Transverse colon (tissue), 4 donors: ENCODE measurements around the gene ALKBH4. TPM values are rescaled to one million over a fixed set of nuclear protein-coding genes. Genes with fewer than 3 reads are reported as not detected.

Experiments used
- DNase-seq: peaks from one replicate; pipeline ENCODE4 v3.0.0-alpha.2; 2019
- H3K27ac ChIP-seq, 4 donors: fragments of 200-600 bp; sonication (generic); 2 replicates each; pipeline ENCODE4 v1.5.1; 2016 to 2018; ENCODE audit warnings: inconsistent platforms in 4 of 4
- H3K27me3 ChIP-seq: fragments of 200-600 bp; sonication (generic); 2 replicates; pipeline ENCODE4 v1.5.1; 2017; ENCODE audit warnings: inconsistent platforms
- H3K36me3 ChIP-seq, 4 donors: fragments of 200-600 bp; sonication (generic); 2 replicates each; pipeline ENCODE4 v1.5.1; 2017 to 2019; ENCODE audit warnings: inconsistent platforms in 4 of 4
- H3K4me1 ChIP-seq, 4 donors: fragments of 200-600 bp; sonication (generic); 2 replicates each; pipeline ENCODE4 v1.5.1; 2017 to 2020; ENCODE audit warnings: inconsistent platforms in 4 of 4
- H3K4me3 ChIP-seq, 4 donors: fragments of 200-600 bp; sonication (generic); 1 replicate in 1 of 4; 2 replicates in 3 of 4; pipeline versions ENCODE4 v1.5.1 to v1.6.1; 2017 to 2019; ENCODE audit warnings: inconsistent platforms in 4 of 4
- H3K9me3 ChIP-seq, 2 donors: fragments of 200-600 bp; sonication (generic); 2 replicates each; pipeline ENCODE4 v1.5.1; 2017 to 2019; ENCODE audit warnings: inconsistent platforms in 2 of 2
- EP300 ChIP-seq: sonication (generic); formaldehyde crosslinking; IDR thresholded peaks from one replicate; pipeline ENCODE4 v1.6.1; 2017; ENCODE audit warnings: antibody characterized with exemption, low read depth
- POLR2A ChIP-seq: fragments of 450-650 bp; IDR thresholded peaks from one replicate; pipeline ENCODE4 v1.6.1; 2016; ENCODE audit warnings: antibody characterized with exemption, mild to moderate bottlenecking, moderate library complexity
- POLR2AphosphoS5 ChIP-seq, 3 donors: sonication (generic); formaldehyde crosslinking; IDR thresholded peaks; one replicate each; pipeline ENCODE4 v1.6.1; 2016; ENCODE audit warnings: antibody characterized with exemption in 3 of 3
- WGBS, 2 donors: methylation state at CpG; one replicate each; pipeline ENCODE4 v1.1.5; 2018; ENCODE audit warnings: low coverage in 1 of 2; 5-methylcytosine and 5-hydroxymethylcytosine counted together
- in situ Hi-C, 4 donors: fragments of 200-750 bp; cut with MboI; loops; one replicate each; pipeline versions ENCODE4 v1.15.0 to v1.15.1; 2017; ENCODE audit warnings: low sequenced_read_pairs in 3 of 4, low pct_ligation_motif_present in 1 of 4, low pct_unique_long_range_greater_than_20kb in 1 of 4
- intact Hi-C: fragments of 100-400 bp; cut with DNase I; formaldehyde crosslinking; loops from one replicate; pipeline ENCODE4 v1.15.1; 2023; ENCODE audit warnings: low total_unique reads
- total RNA-seq, 4 donors: library from RNA; depleted of rRNA; stranded (reverse); fragments of >200 nt; gene quantifications; one replicate each; pipeline ENCODE4 v1.1.0, GENCODE V29; 2016
- TF ChIP-seq, protein P1 (sequence below), 5 experiments: fragments of 200-600 bp in 3 of 5; fragments of 450-650 bp in 2 of 5; sonication (generic) in 3 of 5; IDR thresholded peaks; 1 replicate in 2 of 5; 2 replicates in 3 of 5; pipeline ENCODE4 v1.5.1; 2016 to 2017; ENCODE audit warnings: antibody characterized with exemption in 5 of 5, inconsistent platforms in 3 of 5, mild to moderate bottlenecking in 2 of 5, moderate library complexity in 1 of 5

The ALKBH4 gene
- total RNA-seq, 4 donors from 2014 or later: 1.8 to 21.3 (median 14.0) TPM

DNA sequence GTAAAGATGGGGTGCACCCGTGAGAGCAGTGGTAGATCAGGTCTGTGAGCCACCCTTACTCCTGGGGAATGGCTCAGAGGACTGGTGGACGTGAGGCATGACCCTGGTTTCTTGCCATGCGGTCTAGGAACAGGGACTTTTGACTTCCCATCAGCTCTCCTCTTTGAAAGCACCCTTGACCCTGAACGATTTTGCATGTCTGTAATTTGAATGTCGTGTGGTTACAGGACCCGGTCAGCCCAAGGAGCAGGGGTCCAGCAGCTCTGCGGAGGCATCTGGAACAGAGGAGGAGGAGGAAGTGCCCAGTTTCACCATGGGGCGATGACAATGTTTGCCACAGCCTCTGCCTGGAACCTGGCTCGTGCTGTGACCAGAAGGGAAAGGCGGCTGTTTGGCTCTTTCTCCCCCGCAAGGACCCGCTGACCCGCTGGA is 39.9 kb downstream of the ALKBH4 start:
- DNase-seq: peak; percentile 59
- H3K36me3 ChIP-seq: peaks cover 0 to 21% (median 0%) of the 10 kb centered on the region in 4 donors
- WGBS, 2 donors: 50 to 74% methylated on average over 1 to 13 of the region's 13 CpGs
- no peak overlapping the region for H3K4me3 ChIP-seq
- no peaks in the 10 kb centered on the region for H3K9me3 ChIP-seq
- intact Hi-C loops (no loop called here), in situ Hi-C loops (no loop called here)
- no peaks in the 10 kb centered on the region for H3K27me3 ChIP-seq
- peaks cover 0 to 4% (median 2%) of the 10 kb centered on the region in 4 donors for H3K4me1 ChIP-seq
- peak overlapping the region; percentile 69 to 83 (median 77) for H3K27ac ChIP-seq
- TF ChIP-seq POLR2A: no peak
- TF ChIP-seq POLR2AphosphoS5 (IDR thresholded peaks at IDR 0.05): peak in 1 of 3 donors; percentile 39

DNA sequence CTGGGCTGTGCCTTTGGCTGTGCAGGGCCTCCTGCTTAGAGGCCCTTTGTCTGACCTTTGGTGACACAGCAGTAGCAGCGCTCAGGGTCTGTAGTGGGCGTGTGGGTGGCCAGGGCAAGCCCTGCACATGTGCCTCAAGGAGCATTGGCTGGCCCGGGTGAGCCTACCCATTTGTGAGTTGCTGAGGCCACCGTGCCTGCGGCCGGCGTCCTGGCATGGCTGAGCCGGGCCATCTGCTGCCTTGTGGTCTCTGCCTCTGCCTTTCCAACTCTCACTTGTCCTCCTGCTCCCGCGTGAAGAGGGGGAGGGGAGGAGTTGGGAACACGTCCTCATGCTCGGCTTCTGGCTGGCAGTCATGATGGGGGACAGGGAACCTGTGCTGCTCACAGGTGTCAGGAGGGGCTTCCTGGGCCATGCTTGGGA is 40.5 kb downstream of the ALKBH4 start:
- H3K4me1 ChIP-seq: peaks cover 0 to 4% (median 2%) of the 10 kb centered on the region in 4 donors
- intact Hi-C loops: no loop called here
- in situ Hi-C loops: no loop called here
- peak overlapping the region in 3 of 4 donors; percentile 14 to 82 (median 72) for H3K27ac ChIP-seq
- no peaks in the 10 kb centered on the region for H3K27me3 ChIP-seq
- no peaks in the 10 kb centered on the region for H3K9me3 ChIP-seq
- 65% methylated on average over 12 of the region's 12 CpGs; no CpG with 5 or more reads in 1 of the 2 donors for WGBS, 2 donors
- DNase-seq: no peak
- H3K4me3 ChIP-seq: no peak overlapping the region
- H3K36me3 ChIP-seq: peaks cover 0 to 21% (median 0%) of the 10 kb centered on the region in 4 donors
- no peak for TF ChIP-seq POLR2A
- TF ChIP-seq POLR2AphosphoS5 (IDR thresholded peaks at IDR 0.05): no peak
- TF ChIP-seq EP300: no peak
- TF ChIP-seq, protein P1, sequence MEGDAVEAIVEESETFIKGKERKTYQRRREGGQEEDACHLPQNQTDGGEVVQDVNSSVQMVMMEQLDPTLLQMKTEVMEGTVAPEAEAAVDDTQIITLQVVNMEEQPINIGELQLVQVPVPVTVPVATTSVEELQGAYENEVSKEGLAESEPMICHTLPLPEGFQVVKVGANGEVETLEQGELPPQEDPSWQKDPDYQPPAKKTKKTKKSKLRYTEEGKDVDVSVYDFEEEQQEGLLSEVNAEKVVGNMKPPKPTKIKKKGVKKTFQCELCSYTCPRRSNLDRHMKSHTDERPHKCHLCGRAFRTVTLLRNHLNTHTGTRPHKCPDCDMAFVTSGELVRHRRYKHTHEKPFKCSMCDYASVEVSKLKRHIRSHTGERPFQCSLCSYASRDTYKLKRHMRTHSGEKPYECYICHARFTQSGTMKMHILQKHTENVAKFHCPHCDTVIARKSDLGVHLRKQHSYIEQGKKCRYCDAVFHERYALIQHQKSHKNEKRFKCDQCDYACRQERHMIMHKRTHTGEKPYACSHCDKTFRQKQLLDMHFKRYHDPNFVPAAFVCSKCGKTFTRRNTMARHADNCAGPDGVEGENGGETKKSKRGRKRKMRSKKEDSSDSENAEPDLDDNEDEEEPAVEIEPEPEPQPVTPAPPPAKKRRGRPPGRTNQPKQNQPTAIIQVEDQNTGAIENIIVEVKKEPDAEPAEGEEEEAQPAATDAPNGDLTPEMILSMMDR (IDR thresholded peaks at IDR 0.05): no peak

- H3K4me1 ChIP-seq: peaks cover 0 to 4% (median 2%) of the 10 kb centered on the region in 4 donors
- TF ChIP-seq, protein P1 (IDR thresholded peaks at IDR 0.05): no peak
- TF ChIP-seq POLR2A: no peak
- no peak for TF ChIP-seq POLR2AphosphoS5 (IDR thresholded peaks at IDR 0.05)
- no peak for TF ChIP-seq EP300
- no peaks in the 10 kb centered on the region for H3K9me3 ChIP-seq
- H3K4me3 ChIP-seq: no peak overlapping the region
- in situ Hi-C loops (no loop called here), intact Hi-C loops (no loop called here)
- WGBS, 2 donors: 93 to 94% methylated on average over 6 to 10 of the region's 10 CpGs
- no peak for DNase-seq
- H3K36me3 ChIP-seq: peaks cover 0 to 21% (median 0%) of the 10 kb centered on the region in 4 donors
- peak overlapping the region in 1 of 4 donors; percentile 6 for H3K27ac ChIP-seq
- no peaks in the 10 kb centered on the region for H3K27me3 ChIP-seq
Measured at GRCh38 chr7:102421706-102422240, 42.9 kb downstream of the ALKBH4 start.

- Histone ChIP-seq H3K27ac (no peak overlapping the region), H3K9me3 (no peaks in the 10 kb centered on the region), H3K4me1 (no peaks in the 10 kb centered on the region), H3K4me3 (no peak overlapping the region), H3K36me3 (peaks cover 0 to 16% (median 3%) of the 10 kb centered on the region in 4 donors), H3K27me3 (no peaks in the 10 kb centered on the region)
- in situ Hi-C loops: no loop called here
- TF ChIP-seq POLR2A (no peak), POLR2AphosphoS5 (IDR thresholded peaks at IDR 0.05) (no peak), EP300 (no peak)
- TF ChIP-seq, protein P1 (IDR thresholded peaks at IDR 0.05): no peak
- DNase-seq: no peak
- intact Hi-C loops: no loop called here
- 84 to 92% methylated on average over 5 of the region's 5 CpGs for WGBS, 2 donors
Measured at GRCh38 chr7:102418592-102418991, 46.1 kb downstream of the ALKBH4 start.

- Histone ChIP-seq H3K36me3 (peaks cover 0 to 16% (median 3%) of the 10 kb centered on the region in 4 donors), H3K9me3 (no peaks in the 10 kb centered on the region), H3K27ac (no peak overlapping the region), H3K4me1 (no peaks in the 10 kb centered on the region), H3K4me3 (no peak overlapping the region), H3K27me3 (no peaks in the 10 kb centered on the region)
- in situ Hi-C loops (no loop called here), intact Hi-C loops (no loop called here)
- TF ChIP-seq, protein P1 (IDR thresholded peaks at IDR 0.05): no peak
- TF ChIP-seq EP300: no peak
- TF ChIP-seq POLR2AphosphoS5 (IDR thresholded peaks at IDR 0.05): no peak
- TF ChIP-seq POLR2A: no peak
- WGBS, 2 donors: 67 to 83% methylated on average over 1 to 3 of the region's 3 CpGs
- DNase-seq: no peak
Measured at GRCh38 chr7:102417105-102417504, 47.6 kb downstream of the ALKBH4 start.
